Body of pancreas (tissue), 4 donors: Measurements from ENCODE around the gene TTC4. TPM values are rescaled to one million over a fixed set of nuclear protein-coding genes. Genes with fewer than 3 reads are reported as not detected.

ENCODE experiments used
- ATAC-seq: fragments of 150-250 bp; one replicate; pipeline ENCODE4 v1.9.1; 2016
- DNase-seq, 4 donors: peaks; one replicate each; pipeline ENCODE4 v3.0.0-alpha.2; 2019
- H3K27ac ChIP-seq, 4 donors: fragments of 200-600 bp; sonication (generic); 1 replicate in 3 of 4; 2 replicates in 1 of 4; pipeline versions ENCODE4 v1.5.1 to v1.6.1; 2016 to 2019; ENCODE audit warnings: mild to moderate bottlenecking in 1 of 4, mixed read lengths in 1 of 4, moderate library complexity in 1 of 4
- H3K27me3 ChIP-seq, 2 donors: fragments of 200-600 bp; sonication (generic); one replicate each; pipeline ENCODE4 v1.6.0; 2016; ENCODE audit warnings: mild to moderate bottlenecking in 1 of 2
- H3K36me3 ChIP-seq, 2 donors: fragments of 200-600 bp; sonication (generic); replicated peaks in 1 of 2; 2 replicates each; pipeline ENCODE4 v1.5.1; 2016; ENCODE audit warnings: low read depth in 2 of 2; ENCODE audit not compliant: insufficient read depth in 1 of 2
- H3K4me1 ChIP-seq: fragments of 200-600 bp; sonication (generic); one replicate; pipeline ENCODE4 v1.6.0; 2016
- H3K4me3 ChIP-seq, 2 donors: fragments of 200-600 bp; sonication (generic); 1 replicate in 1 of 2; 2 replicates in 1 of 2; pipeline ENCODE4 v1.5.1; 2016 to 2019
- H3K9me3 ChIP-seq, 3 donors: fragments of 200-600 bp; sonication (generic); 1 replicate in 2 of 3; 2 replicates in 1 of 3; pipeline ENCODE4 v1.5.1; 2016
- CTCF ChIP-seq, 7 experiments: fragments of 450-650 bp in 4 of 7; fragments of 200-600 bp in 3 of 7; sonication (generic) in 3 of 7; IDR thresholded peaks; one replicate each; pipeline ENCODE4 v1.5.1; 2016 to 2019; ENCODE audit warnings: antibody characterized with exemption in 7 of 7
- POLR2A ChIP-seq, 3 donors: fragments of 450-650 bp; IDR thresholded peaks; one replicate each; pipeline ENCODE4 v1.6.1; 2016; ENCODE audit warnings: antibody characterized with exemption in 3 of 3, mild to moderate bottlenecking in 2 of 3
- WGBS, 2 donors: methylation state at CpG; one replicate each; pipeline ENCODE4 v1.1.5; 2017; 5-methylcytosine and 5-hydroxymethylcytosine counted together
- intact Hi-C: fragments of 100-400 bp; cut with DNase I; formaldehyde crosslinking; loops from one replicate; pipeline ENCODE4 v1.15.1; 2023
- total RNA-seq, 2 donors: library from RNA; depleted of rRNA; stranded (reverse); fragments of >200 nt; gene quantifications; one replicate each; pipeline ENCODE4 v1.1.0, GENCODE V29; 2016

TTC4 gene
- total RNA-seq, 2 donors from 2014 or later: 15.0 to 21.1 TPM

GRCh38 chr1:54764133-54764921 lies 48.7 kb downstream of the TTC4 start, which contains the start of gene PARS2:
TSS of gene PARS2 (minus strand) at chr1:54764523. CDS start at chr1:54759161, 5,362 bp downstream.
- peak; percentile 99 for ATAC-seq
- TF ChIP-seq POLR2A (IDR thresholded peaks at IDR 0.05): peak in 2 of 3 donors; percentile 77 to 83
- TF ChIP-seq CTCF (IDR thresholded peaks at IDR 0.05): peak in 1 of 7 experiments; percentile 6
- 0 to 1% methylated on average over 45 to 57 of the region's 57 CpGs for WGBS, 2 donors
- DNase-seq: peak; percentile 96 to 98 (median 98)
- no peaks in the 10 kb centered on the region for H3K36me3 ChIP-seq
- intact Hi-C loops: no loop called here
- H3K27me3 ChIP-seq: no peaks in the 10 kb centered on the region
- peaks cover 14% of the 10 kb centered on the region for H3K4me1 ChIP-seq
- peak within 1 kb of the TSS; percentile 70 to 87 for H3K4me3 ChIP-seq
- peak within 1 kb of the TSS; percentile 33 to 73 (median 56) for H3K27ac ChIP-seq
- no peaks in the 10 kb centered on the region for H3K9me3 ChIP-seq

- peak overlapping the region in 3 of 4 donors; percentile 42 to 71 (median 56) for H3K27ac ChIP-seq
- H3K27me3 ChIP-seq: no peaks in the 10 kb centered on the region
- TF ChIP-seq POLR2A (IDR thresholded peaks at IDR 0.05) (no peak), CTCF (IDR thresholded peaks at IDR 0.05) (no peak)
- DNase-seq: no peak
- H3K4me3 ChIP-seq: peak overlapping the region in 1 of 2 donors; percentile 20
- no peaks in the 10 kb centered on the region for H3K36me3 ChIP-seq
- ATAC-seq: peak; percentile 11
- no peaks in the 10 kb centered on the region for H3K9me3 ChIP-seq
- peaks cover 14% of the 10 kb centered on the region for H3K4me1 ChIP-seq
- intact Hi-C loops: no loop called here
- WGBS, 2 donors: 46% methylated on average over 13 of the region's 13 CpGs
Observed at GRCh38 chr1:54764922-54765561, 49.4 kb downstream of the TTC4 start.

- H3K27me3 ChIP-seq: no peaks in the 10 kb centered on the region
- TF ChIP-seq POLR2A (IDR thresholded peaks at IDR 0.05): no peak
- no peaks in the 10 kb centered on the region for H3K9me3 ChIP-seq
- no peak overlapping the region for H3K4me3 ChIP-seq
- ATAC-seq: no peak
- no peaks in the 10 kb centered on the region for H3K36me3 ChIP-seq
- peaks cover 14% of the 10 kb centered on the region for H3K4me1 ChIP-seq
- 27 to 30% methylated on average over 4 of the region's 4 CpGs for WGBS, 2 donors
- H3K27ac ChIP-seq: no peak overlapping the region
- intact Hi-C loops: no loop called here
- no peak for DNase-seq
Observed at GRCh38 chr1:54766726-54767125, 51.1 kb downstream of the TTC4 start.

- no peaks in the 10 kb centered on the region for H3K36me3 ChIP-seq
- intact Hi-C loops: no loop called here
- WGBS, 2 donors: 41 to 58% methylated on average over 6 of the region's 6 CpGs
- no peaks in the 10 kb centered on the region for H3K27me3 ChIP-seq
- no peak for DNase-seq
- H3K9me3 ChIP-seq: no peaks in the 10 kb centered on the region
- H3K4me1 ChIP-seq: peaks cover 14% of the 10 kb centered on the region
- ATAC-seq: no peak
- H3K4me3 ChIP-seq: no peak overlapping the region
- H3K27ac ChIP-seq: no peak overlapping the region
- no peak for TF ChIP-seq POLR2A (IDR thresholded peaks at IDR 0.05)
- no peak for TF ChIP-seq CTCF (IDR thresholded peaks at IDR 0.05)
Observed at GRCh38 chr1:54767526-54767925, 51.9 kb downstream of the TTC4 start.

- intact Hi-C loops: no loop called here
- TF ChIP-seq POLR2A (IDR thresholded peaks at IDR 0.05) (no peak), CTCF (IDR thresholded peaks at IDR 0.05) (no peak)
- no peaks in the 10 kb centered on the region for H3K36me3 ChIP-seq
- no peak overlapping the region for H3K27ac ChIP-seq
- WGBS, 2 donors: 61 to 86% methylated on average over 5 of the region's 5 CpGs
- ATAC-seq: no peak
- H3K4me1 ChIP-seq: peaks cover 11% of the 10 kb centered on the region
- H3K9me3 ChIP-seq: no peaks in the 10 kb centered on the region
- H3K27me3 ChIP-seq: no peaks in the 10 kb centered on the region
- DNase-seq: no peak
- H3K4me3 ChIP-seq: no peak overlapping the region
Observed at GRCh38 chr1:54768093-54768492, 52.4 kb downstream of the TTC4 start.
